Medulla oblongata (tissue), 1 donor: Measurements from ENCODE around the gene ENHO.
A peak's percentile ranks its signal among the peaks of the same experiment; 100 is the strongest.

Experiments used
- DNase-seq: peaks from one replicate; pipeline ENCODE4 v3.0.0-alpha.2; 2015; ENCODE audit errors: extremely low spot score

Gene ENHO

GRCh38 chr9:34522971-34523797, at the start of gene ENHO:
TSS of gene ENHO (minus strand) at chr9:34522990. CDS start at chr9:34521695, 1,295 bp downstream.
- peak; percentile 90 for DNase-seq

DNA sequence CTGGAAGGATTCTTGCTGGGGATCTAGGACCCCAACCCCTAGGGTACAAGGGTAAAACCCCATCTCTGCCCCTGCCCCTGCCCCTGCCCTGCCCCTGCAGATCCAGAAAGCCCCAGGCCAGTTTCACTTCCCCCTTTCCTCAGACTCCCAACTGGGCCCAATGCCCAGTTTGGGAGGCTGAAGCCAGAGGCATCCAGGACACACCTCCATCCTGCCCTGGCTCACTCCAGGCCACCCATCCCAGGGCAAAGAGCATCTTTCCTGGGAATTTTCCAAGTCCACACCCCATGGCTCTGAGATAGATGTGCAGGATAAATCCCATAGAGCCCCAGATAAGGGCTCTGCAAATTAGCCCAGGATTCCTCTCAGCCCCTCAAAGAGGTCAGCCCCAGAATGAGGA, 49.3 kb upstream of the ENHO start:
- no peak for DNase-seq

DNA sequence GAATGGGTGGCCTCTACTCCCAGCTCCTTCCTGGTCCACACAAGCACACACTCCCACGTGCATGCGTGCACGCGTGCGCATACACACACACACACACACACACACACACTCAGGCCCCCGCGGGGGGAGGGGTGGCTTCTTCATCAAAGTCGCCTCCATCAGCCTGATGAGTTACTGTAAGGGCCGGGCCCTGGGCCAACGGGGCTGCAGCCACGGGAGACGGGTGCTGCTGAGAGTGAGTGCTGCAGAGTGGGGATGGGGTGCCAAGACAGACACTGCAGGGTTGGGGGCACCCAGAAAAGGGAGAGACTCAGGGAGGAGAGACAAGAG, 48.7 kb upstream of the ENHO start:
- DNase-seq, result no peak

GRCh38 chr9:34570809-34571480, 48.2 kb upstream of the ENHO start:
- DNase-seq, result no peak

DNA sequence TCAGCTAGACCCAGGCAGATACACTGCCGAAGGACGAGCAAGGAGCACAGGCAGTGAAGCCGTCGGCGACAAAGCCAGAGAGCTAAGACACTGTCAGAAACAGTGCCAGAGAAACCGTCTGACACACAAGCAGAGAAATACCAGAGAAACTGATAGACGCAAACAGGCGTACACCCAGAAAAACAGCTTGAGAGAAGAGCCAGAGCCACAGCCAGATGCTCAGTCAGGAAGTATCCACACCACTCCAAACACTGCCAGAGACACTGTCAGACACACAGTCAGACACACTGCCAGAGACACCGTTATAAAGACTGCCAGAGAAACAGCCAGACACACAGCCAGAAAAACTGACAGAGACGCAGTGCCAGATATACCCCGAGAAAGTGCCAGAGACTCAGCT, 47.6 kb upstream of the ENHO start:
- no peak for DNase-seq

GRCh38 chr9:34568774-34569173, 46.0 kb upstream of the ENHO start:
- DNase-seq, result no peak

- DNase-seq, result no peak
Measured at GRCh38 chr9:34568133-34568532, 45.3 kb upstream of the ENHO start.

DNA sequence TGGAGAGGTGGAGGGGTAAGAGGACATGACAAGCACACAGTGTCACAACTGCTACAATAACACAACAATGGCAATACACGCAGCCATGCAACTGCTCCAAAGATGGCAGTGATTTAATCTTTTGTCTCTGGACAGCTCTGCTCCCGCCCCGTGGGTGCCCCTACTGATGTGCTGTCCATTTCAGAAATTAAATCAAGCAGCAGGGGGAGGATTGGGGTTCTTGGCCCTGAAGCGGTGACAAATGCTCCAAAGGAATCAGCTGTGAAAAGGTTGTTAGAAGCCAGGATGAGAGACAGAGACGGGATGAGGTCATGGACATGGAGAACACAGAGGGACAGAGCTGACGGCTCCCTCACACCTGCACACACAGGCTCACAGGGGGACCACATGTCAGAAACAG, 44.2 kb upstream of the ENHO start:
- no peak for DNase-seq

GRCh38 chr9:34566322-34566721, 43.5 kb upstream of the ENHO start:
- DNase-seq, result no peak

DNA sequence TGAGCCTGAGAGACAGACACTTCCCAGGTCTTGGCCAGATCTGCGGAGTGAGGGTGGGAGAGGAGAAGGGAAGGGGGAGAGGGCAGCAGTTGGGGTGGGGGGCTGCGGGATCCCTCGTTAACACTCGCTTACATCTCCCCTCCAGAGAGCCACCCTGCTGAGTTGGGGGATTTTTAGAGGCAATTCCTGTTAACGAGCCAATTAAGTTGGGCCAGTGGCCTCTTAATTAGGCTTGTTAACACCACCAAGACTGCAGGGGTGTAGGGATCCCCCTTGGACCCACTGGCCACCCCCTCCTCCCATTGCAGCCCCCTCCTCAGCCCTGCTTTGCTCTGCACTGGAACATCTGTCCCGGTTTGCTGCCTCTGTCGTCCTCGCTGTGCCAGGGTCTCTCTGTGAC, 43.1 kb upstream of the ENHO start:
- DNase-seq, result no peak

- no peak for DNase-seq
Measured at GRCh38 chr9:34564617-34565016, 41.8 kb upstream of the ENHO start.

DNA sequence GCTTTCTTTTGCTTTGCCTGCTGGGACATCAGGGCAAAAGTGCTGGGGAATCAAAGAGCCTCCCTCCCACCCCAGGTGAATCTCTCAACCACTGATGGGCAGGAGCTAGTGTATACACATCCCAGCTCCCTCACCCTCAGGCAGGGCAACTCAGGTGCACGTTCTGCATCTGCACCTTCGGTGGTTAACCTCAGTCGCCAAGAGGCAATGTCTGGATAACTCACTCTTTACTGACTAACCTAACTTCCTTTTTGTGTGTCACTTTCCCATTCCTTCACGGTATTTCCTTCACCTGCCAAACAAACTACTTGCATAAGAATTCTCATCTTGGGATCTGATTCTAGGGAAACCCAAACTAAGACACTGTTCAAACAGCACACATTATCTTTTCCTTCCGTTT, 40.5 kb upstream of the ENHO start:
- no peak for DNase-seq

DNA sequence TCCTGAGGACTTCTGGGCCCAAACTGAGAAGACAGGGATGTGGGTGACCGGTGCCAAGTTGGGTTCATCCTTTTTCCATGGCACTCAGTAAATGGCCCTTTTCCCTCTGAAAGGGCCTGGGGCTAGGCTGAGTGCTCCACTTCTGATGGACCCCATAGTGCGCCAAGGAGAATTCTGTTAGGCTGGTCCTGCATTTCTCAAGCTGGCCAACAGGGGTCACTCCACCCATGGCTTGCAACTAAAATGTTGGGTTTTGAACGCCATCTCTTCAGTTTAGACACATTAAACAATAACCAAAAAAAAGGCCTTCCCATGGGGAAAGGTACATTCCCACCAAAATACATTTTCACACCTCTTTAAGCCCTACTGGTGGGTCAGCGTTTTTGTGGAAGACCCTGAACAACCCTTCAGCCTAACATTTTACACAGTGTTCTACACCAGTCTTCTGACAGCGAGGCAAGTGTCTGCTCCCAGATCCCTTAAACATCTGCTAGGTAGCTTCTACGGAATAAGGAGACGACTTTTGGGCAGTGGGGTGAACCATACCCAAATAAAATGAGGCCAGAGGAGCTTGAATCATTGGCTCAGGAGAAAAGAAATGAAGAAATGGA, 39.5 kb upstream of the ENHO start:
- no peak for DNase-seq

GRCh38 chr9:34560599-34561214, 37.9 kb upstream of the ENHO start:
- DNase-seq, result no peak

DNA sequence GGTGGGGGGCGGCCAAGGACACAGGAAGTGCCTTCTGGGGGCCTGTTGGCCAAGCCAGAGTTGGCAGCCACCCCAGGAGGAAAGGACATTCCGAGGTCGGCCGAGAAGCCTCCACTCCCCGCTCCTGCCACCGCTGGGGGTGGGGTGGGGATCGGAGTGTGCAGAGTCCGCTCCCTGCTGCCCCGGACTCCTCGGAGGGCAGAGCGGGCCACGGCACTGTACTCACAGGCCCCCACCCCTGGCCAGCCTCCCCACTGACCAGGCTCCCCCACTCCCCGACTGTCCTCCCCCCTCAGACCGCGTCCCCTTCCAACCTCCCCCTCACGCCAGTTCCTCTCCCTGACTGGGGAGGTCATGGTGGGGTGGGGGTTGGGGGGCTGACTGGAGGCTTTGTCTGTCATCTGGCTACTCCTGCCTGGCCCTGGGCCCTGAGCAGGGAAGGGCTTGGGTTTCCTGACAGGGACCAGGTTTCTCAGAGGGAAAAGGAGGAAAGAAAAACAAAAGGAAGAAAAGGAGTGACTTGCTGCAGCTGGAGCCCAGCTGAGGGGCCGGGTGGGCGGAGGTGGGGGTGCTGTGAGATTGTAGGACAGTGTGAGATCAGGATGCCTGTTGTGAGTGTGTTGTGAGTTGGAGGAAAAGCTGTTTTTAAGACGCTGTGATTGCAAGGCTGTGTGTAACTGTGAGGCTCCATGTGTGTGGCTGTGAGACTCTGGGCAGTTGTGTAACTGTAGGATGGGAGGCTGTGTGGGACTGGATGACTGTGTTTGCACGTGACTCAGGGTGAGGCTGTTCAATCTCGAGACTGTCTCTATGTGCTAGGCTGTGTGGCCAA, 37.0 kb upstream of the ENHO start:
- no peak for DNase-seq

DNA sequence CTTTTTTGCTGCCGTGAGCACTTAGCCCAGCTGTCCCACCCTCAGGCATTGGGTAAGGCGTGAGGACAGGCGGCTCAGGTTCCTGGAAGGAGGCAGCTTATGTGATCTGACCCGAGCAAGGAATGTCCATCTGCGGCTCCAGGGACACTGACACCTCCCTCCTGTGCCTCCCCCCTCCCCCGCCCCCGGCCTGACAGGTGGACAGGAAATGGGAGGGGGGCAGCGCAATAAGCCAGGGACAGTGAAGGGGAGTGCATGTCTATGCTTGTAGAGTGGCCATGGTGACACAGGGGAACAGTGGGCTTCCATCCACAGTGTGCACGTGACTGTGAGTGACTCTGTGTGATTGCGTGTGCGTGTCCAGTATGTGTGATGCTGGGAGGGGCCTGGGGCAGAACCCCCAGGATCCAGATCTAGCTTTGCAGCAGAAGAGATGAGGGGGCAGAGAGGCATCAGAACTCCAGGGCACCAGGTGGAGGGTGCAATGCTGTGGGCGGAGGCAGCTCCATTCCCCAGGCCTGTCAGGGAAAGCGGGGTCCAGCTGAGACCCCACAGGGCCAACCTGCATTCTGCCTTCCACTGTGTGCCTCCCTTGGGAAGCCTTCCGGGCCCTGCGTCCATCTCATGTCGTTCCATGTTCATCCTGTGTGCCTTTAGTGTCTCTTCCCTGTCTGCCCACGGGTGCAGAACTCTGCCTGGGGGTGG, 36.3 kb upstream of the ENHO start:
- DNase-seq, result no peak

DNA sequence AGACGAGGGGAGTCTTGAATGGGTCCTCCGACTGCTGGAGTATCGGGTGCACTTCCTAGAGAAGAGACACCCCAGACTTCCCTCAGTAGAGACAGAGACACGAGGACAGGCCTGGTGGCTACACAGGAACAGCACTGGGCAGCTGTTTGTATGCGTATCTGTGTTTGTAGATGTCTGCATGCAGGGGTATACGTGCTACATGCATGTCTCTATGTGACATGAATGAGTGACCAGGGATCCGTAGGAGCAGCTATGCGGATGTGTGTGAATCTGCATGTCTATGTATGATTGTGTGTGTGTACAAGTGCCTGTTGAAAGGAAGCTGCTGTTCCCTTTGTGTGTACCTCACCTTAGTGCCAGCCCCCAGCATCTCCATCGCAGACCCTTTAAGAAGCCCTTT, 35.6 kb upstream of the ENHO start:
- no peak for DNase-seq

GRCh38 chr9:34557426-34558321, 34.9 kb upstream of the ENHO start:
- DNase-seq, result no peak

GRCh38 chr9:34556949-34557348, 34.2 kb upstream of the ENHO start:
- DNase-seq, result no peak

- DNase-seq, result no peak
Measured at GRCh38 chr9:34555936-34556525, 33.2 kb upstream of the ENHO start.
